Sigmoid colon (tissue), 4 donors: ENCODE results near the gene FIGN.

Experiments used
- EP300 ChIP-seq, 4 donors: sonication (generic); formaldehyde crosslinking; IDR thresholded peaks; one replicate each; pipeline ENCODE4 v1.6.1; 2017; ENCODE audit warnings: antibody characterized with exemption in 4 of 4
- POLR2A ChIP-seq, 2 donors: fragments of 450-650 bp; IDR thresholded peaks; one replicate each; pipeline ENCODE4 v1.6.1; 2016; ENCODE audit warnings: antibody characterized with exemption in 2 of 2, mild to moderate bottlenecking in 2 of 2, moderate library complexity in 2 of 2
- POLR2AphosphoS5 ChIP-seq, 4 donors: sonication (generic); formaldehyde crosslinking; IDR thresholded peaks; one replicate each; pipeline ENCODE4 v1.6.1; 2017; ENCODE audit warnings: antibody characterized with exemption in 4 of 4
- TF ChIP-seq, protein P1 (sequence below), 4 experiments: fragments of 450-650 bp in 3 of 4; fragments of 200-600 bp in 1 of 4; IDR thresholded peaks; one replicate each; pipeline ENCODE4 v1.5.1; 2016 to 2019; ENCODE audit warnings: antibody characterized with exemption in 4 of 4, mild to moderate bottlenecking in 3 of 4, moderate library complexity in 2 of 4

DNA sequence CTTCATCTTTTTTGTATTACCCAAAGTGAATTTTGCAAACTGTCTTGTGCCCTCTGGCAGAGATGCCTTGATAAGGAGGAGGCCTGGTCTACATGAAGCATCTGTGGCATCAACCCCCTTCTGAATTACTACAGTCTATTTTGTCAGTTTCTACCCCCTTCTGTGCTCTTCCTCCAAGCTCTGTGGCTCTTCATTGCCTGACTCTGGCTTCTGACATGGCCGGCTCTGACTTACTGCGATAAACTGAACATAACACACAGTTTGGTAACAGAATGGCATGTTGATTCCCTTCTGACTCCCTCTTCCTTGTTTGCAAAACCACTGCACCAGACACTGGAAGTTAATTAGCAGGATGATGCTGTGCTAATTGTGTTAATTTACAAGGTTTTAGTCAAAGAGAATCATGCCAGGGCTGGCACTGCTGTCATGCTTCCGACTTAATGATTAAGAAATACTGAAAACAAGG is 122.5 kb downstream of the FIGN start:
- TF ChIP-seq, protein P1, sequence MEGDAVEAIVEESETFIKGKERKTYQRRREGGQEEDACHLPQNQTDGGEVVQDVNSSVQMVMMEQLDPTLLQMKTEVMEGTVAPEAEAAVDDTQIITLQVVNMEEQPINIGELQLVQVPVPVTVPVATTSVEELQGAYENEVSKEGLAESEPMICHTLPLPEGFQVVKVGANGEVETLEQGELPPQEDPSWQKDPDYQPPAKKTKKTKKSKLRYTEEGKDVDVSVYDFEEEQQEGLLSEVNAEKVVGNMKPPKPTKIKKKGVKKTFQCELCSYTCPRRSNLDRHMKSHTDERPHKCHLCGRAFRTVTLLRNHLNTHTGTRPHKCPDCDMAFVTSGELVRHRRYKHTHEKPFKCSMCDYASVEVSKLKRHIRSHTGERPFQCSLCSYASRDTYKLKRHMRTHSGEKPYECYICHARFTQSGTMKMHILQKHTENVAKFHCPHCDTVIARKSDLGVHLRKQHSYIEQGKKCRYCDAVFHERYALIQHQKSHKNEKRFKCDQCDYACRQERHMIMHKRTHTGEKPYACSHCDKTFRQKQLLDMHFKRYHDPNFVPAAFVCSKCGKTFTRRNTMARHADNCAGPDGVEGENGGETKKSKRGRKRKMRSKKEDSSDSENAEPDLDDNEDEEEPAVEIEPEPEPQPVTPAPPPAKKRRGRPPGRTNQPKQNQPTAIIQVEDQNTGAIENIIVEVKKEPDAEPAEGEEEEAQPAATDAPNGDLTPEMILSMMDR (IDR thresholded peaks at IDR 0.05) = no peak
- TF ChIP-seq EP300 (IDR thresholded peaks at IDR 0.05) (no peak), POLR2A (IDR thresholded peaks at IDR 0.05) (no peak), POLR2AphosphoS5 (IDR thresholded peaks at IDR 0.05) (no peak)
